COLO668 (cell line): ENCODE data around the gene NECAB2.

Experiments used
- DNase-seq: peaks from one replicate; lab custom pipeline; 2025; ENCODE audit not compliant: unreplicated experiment; lab: John Stamatoyannopoulos, UW

Gene NECAB2

GRCh38 chr16:83967838-83968305 is at the start of gene NECAB2:
Gene NECAB2 (plus strand): TSS chr16:83968244. CDS start chr16:83968649, 405 bp downstream.
- DNase-seq, result peak; percentile 45

- no peak for DNase-seq
These were observed 47.1 kb upstream of the NECAB2 start for GRCh38 chr16:83920894-83921491.

GRCh38 chr16:83923581-83924365 is 44.3 kb upstream of the NECAB2 start:
- DNase-seq, result no peak

- no peak for DNase-seq
These were observed 43.4 kb upstream of the NECAB2 start for GRCh38 chr16:83924686-83925085.

- DNase-seq, result no peak
These were observed 42.7 kb upstream of the NECAB2 start for GRCh38 chr16:83925095-83925905.

GRCh38 chr16:83925957-83926725 is 41.9 kb upstream of the NECAB2 start:
- DNase-seq, result no peak

- peak; percentile 63 for DNase-seq
These were observed 41.2 kb upstream of the NECAB2 start for GRCh38 chr16:83926726-83927397.

- no peak for DNase-seq
These were observed 39.5 kb upstream of the NECAB2 start for GRCh38 chr16:83928341-83929055.

GRCh38 chr16:83929811-83930555 is 38.1 kb upstream of the NECAB2 start:
- DNase-seq, result no peak

GRCh38 chr16:83930730-83931500 is 37.1 kb upstream of the NECAB2 start:
- DNase-seq, result no peak

GRCh38 chr16:83931556-83931955 is 36.5 kb upstream of the NECAB2 start:
- no peak for DNase-seq

GRCh38 chr16:83932304-83932703 is 35.7 kb upstream of the NECAB2 start:
- no peak for DNase-seq

GRCh38 chr16:83932955-83933673 is 34.9 kb upstream of the NECAB2 start:
- no peak for DNase-seq

- no peak for DNase-seq
These were observed 34.0 kb upstream of the NECAB2 start for GRCh38 chr16:83933885-83934683.

GRCh38 chr16:83934684-83934977 is 33.4 kb upstream of the NECAB2 start:
- DNase-seq, result no peak

GRCh38 chr16:83935005-83935857 is 32.8 kb upstream of the NECAB2 start:
- DNase-seq, result peak; percentile 7
